T-helper 9 cell (primary cell): Measurements from ENCODE around the gene MGAT5.
A peak's percentile ranks its signal among the peaks of the same experiment; 100 is the strongest.

Experiments used
- DNase-seq: peaks from one replicate; pipeline ENCODE4 v3.0.0-alpha.2; 2020

Gene MGAT5

DNA sequence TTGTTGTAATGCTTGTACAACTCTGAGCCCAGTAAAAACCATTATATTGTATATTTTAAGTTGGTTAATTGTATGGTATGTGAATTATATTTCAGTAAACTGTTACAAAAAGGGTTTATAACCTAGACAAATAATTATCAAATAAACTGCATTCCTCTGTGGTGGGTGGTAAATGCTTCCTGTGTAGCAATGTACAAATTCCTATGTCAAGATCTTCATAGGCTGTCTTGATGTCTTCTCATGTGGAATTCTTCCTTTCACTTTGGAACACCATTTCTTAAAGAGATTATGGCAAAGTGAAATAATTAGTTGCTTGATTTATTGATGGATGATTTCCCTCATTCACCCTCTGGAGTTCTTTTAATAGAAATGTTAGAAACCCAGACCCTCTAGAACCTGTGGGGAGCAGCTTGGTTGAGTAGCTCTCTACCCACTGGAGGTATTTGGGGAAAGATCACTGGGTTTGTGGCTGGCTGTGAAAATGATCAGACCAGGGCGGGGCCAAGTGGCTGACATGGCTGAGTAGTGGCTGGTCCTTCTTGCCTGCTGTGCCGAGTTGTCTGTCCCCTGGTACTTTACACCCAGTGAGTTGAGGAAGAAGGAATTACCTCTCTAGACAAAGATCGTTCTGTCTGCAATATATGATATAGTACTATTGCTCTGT is 22.4 kb upstream of the MGAT5 start:
- no peak for DNase-seq

DNA sequence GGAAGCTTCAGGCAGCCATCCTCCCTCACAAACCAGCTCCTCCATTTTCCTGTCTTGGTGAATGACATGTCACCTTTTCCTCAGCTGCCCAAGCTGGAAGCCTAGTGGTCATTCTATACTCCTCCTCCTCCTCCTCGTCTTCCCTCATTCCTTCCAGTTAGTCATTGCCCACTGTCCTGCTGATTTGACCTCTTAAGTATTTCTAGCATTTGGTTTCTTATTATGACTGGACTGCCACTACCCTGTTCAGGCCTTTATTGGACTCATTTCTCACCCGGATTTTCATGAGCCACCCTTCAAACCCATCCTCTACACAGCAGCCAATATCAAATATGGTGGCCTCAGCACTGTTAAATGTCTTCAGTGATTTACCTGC is 21.9 kb upstream of the MGAT5 start:
- no peak for DNase-seq

DNA sequence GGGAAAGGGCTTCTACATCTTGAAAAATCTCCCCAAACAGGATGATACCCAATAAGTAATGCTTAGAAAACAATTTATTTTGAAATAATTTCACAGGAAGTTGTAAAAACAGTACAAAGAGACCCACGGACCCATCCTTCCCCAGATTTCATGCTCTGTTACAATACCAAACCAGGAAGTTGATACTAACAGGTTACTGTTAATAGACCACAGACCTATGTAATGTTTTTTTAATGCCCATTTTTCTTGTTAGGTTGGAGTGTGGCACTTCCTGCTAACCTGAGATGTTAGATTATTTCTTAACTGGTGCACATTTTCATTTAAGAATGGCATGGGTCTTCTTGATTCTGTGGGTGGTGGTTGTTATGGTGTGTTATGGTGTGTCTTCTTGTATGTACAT is 21.4 kb upstream of the MGAT5 start:
- DNase-seq: no peak

DNA sequence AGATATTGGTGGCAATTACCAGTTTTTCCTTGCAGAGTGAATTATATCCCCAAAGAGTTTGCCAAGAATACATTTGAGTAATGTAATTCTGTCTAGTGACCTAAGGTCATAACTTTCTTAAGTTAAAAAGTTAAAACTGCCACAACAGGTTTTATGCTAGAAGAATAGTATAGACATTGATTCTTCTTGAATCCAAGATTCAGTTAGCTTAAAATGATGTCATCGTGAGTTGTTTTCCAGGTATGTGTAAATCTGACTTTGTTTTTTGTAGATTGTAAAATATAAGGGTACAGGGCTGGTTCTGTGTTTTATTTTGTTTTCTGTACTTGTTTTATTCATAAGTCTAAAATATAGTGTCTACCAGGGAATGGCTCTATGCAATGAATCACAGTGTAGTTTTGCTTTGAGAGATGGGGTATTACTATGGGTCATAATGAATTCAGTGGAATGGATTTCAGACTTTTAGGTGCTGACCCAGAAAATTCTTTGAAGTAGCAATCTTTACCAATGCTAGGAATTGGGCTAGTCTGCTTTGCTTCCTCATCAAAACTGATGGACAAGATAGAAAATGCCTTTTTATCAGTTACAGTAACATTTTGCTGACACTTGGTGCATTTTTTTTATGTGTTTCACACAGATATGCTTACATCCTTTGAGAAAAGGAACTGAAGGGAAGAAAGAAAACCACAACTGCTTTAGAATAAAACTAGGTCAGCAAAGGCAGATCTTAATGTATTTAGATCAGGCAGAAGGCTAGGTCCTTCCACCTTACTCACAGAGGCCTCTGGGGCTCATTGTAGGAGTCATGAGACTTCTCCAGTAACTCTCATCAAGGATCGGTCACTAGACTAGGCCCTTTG is 20.8 kb upstream of the MGAT5 start:
- no peak for DNase-seq

DNA sequence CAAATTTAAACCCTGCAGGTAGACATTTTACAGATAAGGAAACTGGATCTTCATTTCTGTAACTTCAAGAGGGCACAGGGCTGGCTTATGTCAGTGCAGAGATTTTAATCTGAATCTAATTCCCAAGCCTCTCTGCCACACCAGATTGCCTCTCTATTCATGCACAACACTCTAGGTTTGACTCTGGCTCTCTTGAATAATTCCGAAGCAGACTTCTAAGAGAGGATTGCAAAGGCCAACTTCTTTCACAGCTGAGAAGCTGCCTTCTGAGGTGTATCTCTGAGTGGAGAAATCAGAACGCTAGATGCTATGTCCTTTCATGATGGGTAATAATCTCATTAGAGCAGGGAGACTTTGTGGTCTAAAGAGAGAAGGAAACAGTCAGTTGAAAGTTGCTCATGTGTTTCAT is 20.1 kb upstream of the MGAT5 start:
- DNase-seq: no peak

DNA sequence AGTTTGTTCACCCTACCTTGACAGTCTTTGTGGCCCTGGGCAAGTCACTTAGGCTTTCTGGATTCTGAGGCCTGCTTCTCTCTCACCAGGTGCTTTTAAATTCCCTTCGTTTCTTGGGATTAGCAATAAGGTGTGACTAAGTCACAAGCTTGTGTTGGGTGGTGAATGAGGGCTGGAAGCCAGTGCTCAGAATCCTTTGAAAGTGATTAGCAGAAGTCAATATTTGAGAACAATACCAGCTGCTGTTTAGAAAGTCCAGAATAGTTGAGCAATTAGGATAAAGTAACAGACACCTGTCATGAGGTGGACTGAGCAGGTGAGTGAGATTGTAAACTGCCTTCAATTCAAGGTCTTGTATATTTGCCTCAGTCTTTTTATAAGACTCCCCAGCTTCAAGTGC is 19.3 kb upstream of the MGAT5 start:
- no peak for DNase-seq

DNA sequence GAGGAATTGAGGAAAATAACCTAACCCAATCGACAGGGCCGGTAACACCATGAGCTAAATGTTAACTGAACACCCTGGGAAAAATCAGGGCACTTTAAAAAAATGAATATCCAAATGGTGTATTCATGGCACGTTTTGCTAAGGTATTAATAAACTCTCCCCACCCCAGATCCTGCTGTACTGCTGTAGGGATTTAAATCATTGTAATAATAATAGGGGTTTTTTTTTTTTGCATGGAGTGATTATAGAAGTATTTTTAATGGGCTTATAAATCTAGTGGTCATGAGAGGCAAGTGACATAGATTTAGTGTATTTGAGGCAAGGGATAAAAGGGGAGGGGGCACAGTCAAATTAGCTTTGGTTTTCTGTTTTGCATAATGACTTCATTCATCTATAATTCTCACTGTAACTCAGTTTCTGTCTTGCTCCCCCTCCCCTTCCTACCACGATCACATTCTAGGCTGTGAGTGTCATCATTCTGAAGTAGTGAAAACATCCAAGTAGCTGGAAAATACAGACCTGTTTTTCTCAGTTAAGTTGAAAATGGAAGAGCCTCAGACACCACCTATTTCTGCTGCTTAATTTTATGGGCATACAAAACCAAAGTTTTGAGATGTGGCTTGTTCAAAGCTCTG is 18.2 kb upstream of the MGAT5 start:
- no peak for DNase-seq

DNA sequence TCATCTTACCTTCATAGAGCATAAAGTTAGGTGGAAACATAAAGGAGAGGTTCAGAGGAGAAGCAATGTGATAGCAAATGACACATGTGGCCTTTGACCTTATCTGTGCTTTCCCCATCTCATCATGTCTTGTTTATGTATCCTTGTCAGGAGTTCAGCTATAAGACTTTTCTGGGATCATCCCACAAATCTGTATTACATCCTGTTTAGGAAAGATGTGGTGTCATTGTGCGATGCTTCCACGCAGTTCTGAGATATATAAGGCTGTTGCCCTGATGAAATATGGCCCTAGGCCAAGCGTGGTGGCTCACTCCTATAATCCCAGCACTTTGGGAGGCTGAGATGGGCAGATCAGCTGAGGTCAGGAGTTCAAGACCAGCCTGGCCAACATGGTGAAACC is 15.5 kb upstream of the MGAT5 start:
- no peak for DNase-seq

DNA sequence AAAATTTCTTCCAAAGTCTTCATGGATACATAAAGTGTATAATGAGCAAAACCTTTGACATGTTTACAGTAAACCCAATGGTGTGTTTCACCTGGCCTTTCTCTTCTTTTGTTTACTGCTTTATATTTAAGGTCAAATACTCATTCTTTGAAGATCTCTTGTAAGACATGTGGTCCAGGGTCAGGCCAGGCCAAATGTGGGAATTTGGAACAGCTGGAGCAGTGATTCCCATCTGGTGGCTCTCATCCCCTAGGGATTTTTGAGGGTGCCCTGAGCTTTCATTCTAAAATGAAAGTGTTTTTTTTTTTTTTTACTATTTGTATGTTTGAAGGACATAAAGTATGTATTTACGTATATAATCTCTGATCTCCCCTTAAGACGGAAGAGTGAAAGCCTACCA is 13.8 kb upstream of the MGAT5 start:
- DNase-seq: no peak

DNA sequence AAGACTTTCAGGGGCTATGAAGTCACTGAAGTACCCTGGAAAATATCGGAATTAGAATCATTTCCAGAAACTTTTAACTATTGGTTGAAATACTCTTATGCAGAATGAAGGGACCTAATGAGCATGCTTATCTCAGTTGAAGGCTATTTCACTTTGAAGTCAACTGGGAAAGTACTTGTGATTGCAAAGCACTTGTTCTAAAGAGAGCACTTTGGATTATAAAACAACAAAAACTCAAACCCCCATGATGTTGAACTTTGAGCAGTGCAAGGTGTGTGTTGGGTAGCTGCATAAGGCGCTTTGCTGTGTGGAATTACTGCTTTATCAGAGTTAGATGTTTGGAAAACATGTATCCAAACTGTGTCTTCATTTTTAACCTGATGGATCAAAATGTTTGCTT is 12.0 kb upstream of the MGAT5 start:
- no peak for DNase-seq

DNA sequence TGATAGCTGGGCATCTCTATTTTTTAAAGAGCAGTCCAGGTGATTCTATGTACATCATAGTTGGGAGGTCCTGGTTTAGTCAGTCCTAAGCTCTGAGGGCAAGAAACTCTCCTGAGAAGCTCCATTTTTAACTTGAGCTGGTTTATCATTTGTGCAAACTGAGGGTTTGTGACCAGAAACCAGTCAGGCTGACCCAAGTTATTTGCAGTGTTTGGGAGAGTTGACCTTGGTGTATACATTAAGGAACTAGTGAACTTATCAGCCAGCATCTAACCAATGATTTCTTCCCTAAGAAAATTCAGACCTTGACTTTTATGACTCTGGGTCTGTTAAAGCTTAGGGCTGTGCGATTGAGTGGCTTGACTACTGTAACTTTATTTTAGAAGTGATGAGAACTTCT is 10.6 kb upstream of the MGAT5 start:
- DNase-seq: no peak

DNA sequence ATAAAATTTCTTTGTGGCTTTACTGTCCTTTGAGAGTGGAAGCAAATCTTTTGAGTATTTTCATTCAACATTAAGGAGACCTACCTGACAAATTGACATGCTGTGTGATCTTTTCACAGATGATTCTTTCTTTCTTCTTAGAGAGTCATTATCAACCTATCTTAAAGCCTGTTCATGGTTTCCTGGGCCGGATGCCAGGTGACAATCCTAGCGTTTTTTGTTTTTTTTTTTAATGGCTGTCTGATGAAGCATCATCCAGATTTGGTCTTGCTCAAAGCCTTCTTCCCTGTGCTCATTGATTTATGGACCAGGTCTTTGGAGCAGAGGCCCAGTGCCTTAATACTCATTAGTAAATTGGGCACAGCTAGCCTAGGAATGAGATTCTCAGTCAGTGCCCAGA is 9.8 kb upstream of the MGAT5 start:
- no peak for DNase-seq

DNA sequence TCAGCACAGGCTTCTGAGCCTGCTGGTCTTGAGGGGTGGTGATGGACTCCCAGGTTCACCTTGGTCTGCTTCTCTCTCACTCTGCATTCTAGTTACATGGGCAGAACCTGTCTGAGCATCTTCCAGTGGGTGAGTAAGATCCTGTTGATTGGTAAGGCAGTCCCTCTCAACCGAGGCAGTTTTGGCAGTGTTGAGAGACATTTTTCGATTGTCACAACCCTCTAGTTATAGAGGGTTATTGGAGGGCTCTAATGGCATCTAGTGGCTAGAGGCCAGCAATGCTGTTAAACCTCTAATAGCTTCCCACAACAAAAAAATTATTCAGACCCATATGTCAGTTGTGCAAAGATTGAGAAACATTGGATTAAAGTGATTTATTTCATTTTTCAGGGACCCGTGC is 9.3 kb upstream of the MGAT5 start:
- no peak for DNase-seq

DNA sequence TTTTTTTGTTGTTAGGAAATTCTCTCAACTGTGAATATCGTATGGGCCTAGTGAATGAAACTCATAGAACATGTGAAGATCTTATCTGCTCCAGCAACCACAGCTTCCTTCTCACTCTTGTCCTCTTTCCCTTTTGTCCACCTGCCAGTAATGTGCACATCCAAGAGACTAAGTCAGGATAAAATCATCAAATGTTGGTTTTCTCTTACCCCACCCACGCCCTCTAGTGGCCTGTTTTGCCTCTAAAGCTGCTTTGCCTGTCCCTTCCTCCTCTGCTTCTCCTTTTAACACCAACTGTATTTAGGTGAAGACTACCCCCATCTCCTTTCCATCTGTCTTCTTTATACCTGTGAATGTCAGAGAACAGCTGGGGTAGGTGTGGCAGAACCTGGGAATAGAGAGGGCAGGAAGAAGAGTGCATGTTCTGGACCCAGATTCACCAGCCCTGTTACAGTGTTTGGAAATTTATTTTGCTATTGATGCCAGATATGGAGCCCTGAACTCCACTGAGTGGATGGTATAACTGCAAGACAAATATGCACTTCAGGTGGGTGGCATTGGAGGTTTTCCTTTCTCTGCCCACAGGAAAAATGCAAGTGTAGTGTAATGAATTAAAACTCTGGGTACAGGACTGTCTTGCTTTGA is 8.4 kb upstream of the MGAT5 start:
- DNase-seq: peak; percentile 78

DNA sequence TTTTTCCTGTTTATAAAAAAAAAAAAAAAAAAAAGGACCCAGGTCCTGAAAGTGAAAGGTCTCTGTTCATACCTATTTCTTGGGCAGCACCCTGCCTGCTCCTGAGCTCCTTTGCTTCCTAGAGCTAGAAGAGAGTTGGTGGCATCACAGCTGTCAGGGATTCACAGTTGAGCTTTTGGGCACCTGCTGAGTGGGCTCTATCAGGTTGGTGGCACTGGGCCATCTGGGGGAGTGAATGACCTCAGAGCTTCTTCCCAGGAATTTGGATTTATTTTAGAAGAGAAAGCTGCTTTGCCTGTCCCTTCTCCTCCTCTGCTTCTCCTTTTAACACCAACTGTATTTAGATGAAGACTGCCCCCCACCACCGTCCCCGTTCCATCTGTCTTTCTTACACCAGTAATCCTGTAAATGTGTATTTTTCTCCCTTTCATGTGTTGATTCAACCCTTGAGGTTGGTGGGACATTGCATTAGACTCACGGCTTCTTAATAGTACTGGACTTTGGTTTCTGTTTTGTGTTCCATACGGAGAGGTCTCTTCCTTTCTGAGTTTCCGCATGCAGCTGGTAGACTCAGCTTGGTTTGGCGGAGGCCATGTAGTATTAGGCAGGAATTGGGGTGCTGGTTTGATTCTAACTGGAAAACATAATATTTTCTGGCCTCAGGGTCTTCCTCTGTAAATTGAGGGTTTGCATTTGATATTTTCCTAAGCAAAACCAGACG is 7.6 kb upstream of the MGAT5 start:
- no peak for DNase-seq

DNA sequence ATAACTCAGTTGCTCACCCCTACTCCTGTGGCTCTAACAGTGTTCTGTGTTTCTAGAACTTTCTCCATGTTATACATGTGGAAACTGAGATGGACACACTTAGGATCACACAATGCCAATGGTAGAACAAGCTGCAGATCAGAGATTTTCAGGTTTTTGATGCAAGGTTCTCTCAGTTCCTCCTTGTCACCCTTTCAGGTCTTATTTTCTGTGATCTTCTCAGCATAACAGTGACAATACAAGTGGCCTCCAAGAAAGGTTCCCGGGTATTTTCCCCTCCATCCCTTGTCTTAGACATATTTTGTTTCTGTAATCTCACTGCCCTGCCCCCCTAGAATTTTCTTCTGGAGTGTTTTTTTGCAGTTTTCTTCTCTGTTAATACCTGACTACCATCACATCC is 6.2 kb upstream of the MGAT5 start:
- no peak for DNase-seq

DNA sequence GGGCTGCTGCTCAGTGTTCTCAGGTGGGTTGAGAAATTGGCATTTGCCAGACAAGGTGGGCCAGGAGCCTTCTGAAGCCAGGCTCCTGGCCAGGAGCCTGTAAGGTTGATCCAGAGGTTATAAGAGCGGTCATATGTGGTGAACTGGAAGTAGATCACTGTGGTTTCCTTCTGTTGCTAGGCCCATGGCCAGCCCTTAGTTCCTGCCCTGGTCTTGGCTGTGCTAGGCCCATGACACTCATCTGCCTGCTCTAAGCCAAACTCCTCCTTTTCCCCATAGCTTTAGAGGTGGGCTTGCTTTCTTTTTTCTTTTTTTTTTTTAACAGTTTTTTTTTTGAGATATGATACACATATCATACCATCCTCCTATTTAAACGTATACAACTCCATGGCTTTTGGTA is 5.0 kb upstream of the MGAT5 start:
- DNase-seq: no peak

DNA sequence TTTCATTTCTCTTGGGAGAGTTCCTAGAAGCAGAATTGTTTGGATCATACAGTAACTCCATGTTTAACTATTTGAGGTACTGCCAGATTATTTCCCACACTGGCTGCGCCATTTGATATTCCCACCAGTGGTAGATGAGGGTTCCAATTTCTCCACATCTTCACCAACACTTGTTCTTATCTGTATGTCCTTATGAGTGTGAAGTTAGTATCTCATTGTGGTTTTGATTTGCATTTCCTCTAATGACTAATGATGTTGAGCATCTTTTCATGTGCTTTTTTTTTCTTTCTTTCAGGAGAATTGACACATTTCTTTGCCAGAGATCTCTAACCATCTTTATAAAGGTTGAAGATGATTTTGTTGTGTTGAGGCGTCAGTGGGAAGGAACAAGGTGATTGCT is 4.1 kb upstream of the MGAT5 start:
- DNase-seq: no peak

DNA sequence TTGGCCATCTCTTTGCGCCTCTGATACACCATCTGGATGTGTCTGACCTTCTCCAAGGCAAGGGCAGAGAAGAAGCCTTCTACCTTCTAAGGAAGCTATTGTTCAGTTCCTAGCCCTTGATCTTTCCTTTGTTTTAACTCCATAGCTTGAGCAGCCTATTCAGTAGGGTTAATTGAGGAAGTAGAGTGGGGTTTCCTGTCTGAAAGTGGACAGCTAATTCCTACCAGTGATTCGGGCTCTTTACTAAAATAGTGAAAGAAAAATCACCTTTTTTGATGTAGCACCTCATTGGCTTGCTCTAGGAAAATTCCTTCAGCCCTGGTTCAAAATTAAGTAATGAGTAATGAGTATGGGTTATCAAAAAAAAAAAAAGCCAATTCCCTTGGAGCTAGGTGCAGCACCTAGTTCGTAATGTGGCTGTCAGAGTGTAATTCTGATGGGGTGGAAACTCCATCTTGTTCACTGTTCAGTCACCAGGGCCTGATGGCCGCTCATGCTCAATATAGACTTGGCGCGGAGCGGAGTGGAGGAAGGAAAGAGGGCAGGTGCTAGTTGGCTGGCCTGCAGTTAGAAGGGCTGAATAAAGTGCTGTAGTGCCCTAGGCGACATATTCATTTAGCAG is 2.9 kb upstream of the MGAT5 start:
- no peak for DNase-seq

DNA sequence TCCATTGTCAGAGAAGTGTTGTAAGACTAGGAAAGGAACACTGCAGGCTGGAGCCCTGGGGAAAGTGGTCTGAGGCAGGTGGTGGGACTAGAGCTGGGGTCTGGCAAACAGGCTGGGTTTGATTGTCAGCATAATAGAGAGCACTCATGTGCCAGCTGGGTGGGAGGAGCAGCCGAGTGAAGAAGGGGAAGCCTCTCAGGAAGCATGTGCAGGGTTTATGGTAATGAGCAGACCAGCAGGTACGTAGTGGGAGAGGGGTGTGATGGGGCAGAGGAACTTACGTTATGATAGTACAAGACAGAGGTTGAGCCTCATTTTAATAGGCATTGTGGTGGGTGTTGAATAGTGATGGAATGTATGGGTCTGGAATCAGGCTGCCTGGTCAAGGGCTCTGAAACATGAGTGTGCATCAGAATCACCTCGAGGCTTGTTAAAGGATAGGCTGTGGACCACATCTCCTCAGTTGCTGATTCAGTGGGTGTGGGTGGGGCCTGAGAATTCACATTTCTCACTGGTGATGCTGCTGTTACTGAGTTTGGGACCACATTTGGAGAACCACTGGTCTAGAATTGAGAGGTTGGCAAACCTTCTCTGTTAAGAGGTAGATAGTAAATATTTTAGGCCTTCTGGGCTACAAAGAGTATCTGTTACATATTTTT is 1.7 kb upstream of the MGAT5 start:
- no peak for DNase-seq

DNA sequence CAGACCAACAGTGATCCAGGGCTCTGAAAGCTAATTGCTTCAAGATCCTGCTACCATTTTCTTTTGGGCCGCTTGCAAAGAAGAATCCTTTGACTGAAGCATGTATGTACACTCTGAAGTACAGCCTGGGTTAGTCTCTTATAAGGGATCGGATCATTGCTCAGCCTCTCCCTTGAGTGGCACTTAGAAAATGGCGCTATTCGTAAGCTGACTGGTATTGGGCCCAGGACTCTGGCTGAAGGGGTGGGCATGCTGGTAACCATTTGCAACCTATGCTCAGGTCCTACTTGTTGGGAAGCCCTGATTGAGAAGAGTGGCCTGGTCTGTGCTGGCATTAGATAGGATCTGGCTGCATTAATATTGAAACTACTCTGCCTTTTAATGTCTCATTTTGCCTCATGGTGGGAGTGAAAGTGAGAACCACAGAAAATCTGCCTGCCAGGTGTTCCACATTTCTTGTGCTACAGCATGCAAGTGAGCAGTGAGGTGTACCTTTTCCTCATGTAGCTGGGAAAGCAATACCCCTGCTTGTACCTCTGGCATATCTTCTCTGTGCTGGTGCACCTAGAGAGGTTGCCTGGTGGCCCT is 661 bp upstream of the MGAT5 start:
- no peak for DNase-seq

DNA sequence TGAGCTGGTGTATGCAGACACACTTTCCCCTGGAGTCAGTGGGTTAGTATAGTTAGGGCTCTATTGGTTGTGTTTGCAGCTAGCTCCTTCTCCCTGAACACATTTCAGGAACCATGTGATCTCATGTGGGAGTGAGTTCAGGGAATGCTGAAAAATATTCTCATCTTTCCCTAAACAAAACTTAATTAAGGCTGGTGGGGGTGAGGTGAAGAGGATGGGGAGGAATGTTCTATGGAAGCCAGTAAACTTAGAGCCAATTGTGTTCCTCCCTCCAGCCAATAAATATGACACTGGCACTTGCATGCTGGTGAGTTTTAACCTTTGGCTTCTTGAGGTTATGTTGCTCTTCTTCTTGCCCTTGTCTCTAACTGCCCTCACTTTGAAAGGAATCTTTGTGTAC is 952 bp downstream of the MGAT5 start:
- no peak for DNase-seq
